ENCODE results near the gene PDE7B.
"Not testable (repeated sequence)": the region's sequence is repeated elsewhere in the genome, so short reads cannot be mapped to it uniquely, and the experiment has no call there.

Gene PDE7B

GRCh38 chr6:136213012-136213539 lies 361.6 kb downstream of the PDE7B start:
- TF ChIP-seq CTCF (conservative IDR thresholded peaks at IDR 0.05; ENCODE audit: low read depth, low read length): no peak
- no peak overlapping the region for H3K4me2 ChIP-seq
- peaks cover 9% of the 10 kb centered on the region for H3K4me1 ChIP-seq (ENCODE audit: low read depth, poor library complexity, severe bottlenecking)
- H4K20me1 ChIP-seq (ENCODE audit: insufficient read depth): no peaks in the 10 kb centered on the region
- no peak overlapping the region for H2AFZ ChIP-seq (ENCODE audit: low read depth)
- H3K27ac ChIP-seq: no peak overlapping the region
- no peaks in the 10 kb centered on the region for H3K36me3 ChIP-seq (ENCODE audit: insufficient read depth)
- no peak overlapping the region for H3K9ac ChIP-seq
- H3K79me2 ChIP-seq (ENCODE audit: insufficient read depth, low read depth): no peaks in the 10 kb centered on the region
- no peaks in the 10 kb centered on the region for H3K27me3 ChIP-seq (ENCODE audit: insufficient read depth, low read depth)
- H3K4me3 ChIP-seq (IDR thresholded peaks at IDR 0.05; ENCODE audit: insufficient read depth, low read depth, low read length): no peak overlapping the region

- H3K27me3 ChIP-seq (ENCODE audit: insufficient read depth, low read depth): no peaks in the 10 kb centered on the region
- H3K4me1 ChIP-seq (ENCODE audit: low read depth, poor library complexity, severe bottlenecking): peaks cover 9% of the 10 kb centered on the region
- H3K9ac ChIP-seq: no peak overlapping the region
- H3K36me3 ChIP-seq (ENCODE audit: insufficient read depth): no peaks in the 10 kb centered on the region
- H3K79me2 ChIP-seq (ENCODE audit: insufficient read depth, low read depth): no peaks in the 10 kb centered on the region
- TF ChIP-seq CTCF (conservative IDR thresholded peaks at IDR 0.05; ENCODE audit: low read depth, low read length): no peak
- H2AFZ ChIP-seq (ENCODE audit: low read depth): no peak overlapping the region
- H3K27ac ChIP-seq: no peak overlapping the region
- H3K4me2 ChIP-seq: no peak overlapping the region
- H3K4me3 ChIP-seq (IDR thresholded peaks at IDR 0.05; ENCODE audit: insufficient read depth, low read depth, low read length): no peak overlapping the region
- H4K20me1 ChIP-seq (ENCODE audit: insufficient read depth): no peaks in the 10 kb centered on the region
Measured at GRCh38 chr6:136213853-136214252, 362.4 kb downstream of the PDE7B start.

- H3K4me3 ChIP-seq (IDR thresholded peaks at IDR 0.05; ENCODE audit: insufficient read depth, low read depth, low read length): no peak overlapping the region
- H4K20me1 ChIP-seq (ENCODE audit: insufficient read depth): no peaks in the 10 kb centered on the region
- no peak for TF ChIP-seq CTCF (conservative IDR thresholded peaks at IDR 0.05; ENCODE audit: low read depth, low read length)
- no peaks in the 10 kb centered on the region for H3K36me3 ChIP-seq (ENCODE audit: insufficient read depth)
- peaks cover 9% of the 10 kb centered on the region for H3K4me1 ChIP-seq (ENCODE audit: low read depth, poor library complexity, severe bottlenecking)
- no peak overlapping the region for H3K9ac ChIP-seq
- no peaks in the 10 kb centered on the region for H3K27me3 ChIP-seq (ENCODE audit: insufficient read depth, low read depth)
- H2AFZ ChIP-seq (ENCODE audit: low read depth): no peak overlapping the region
- H3K4me2 ChIP-seq: no peak overlapping the region
- H3K27ac ChIP-seq: no peak overlapping the region
- H3K79me2 ChIP-seq (ENCODE audit: insufficient read depth, low read depth): no peaks in the 10 kb centered on the region
Measured at GRCh38 chr6:136216503-136217401, 365.3 kb downstream of the PDE7B start.

- H3K27ac ChIP-seq; H3K36me3 ChIP-seq (ENCODE audit: insufficient read depth); H3K4me1 ChIP-seq (ENCODE audit: low read depth, poor library complexity, severe bottlenecking); H3K4me2 ChIP-seq; H3K79me2 ChIP-seq (ENCODE audit: insufficient read depth, low read depth); H4K20me1 ChIP-seq (ENCODE audit: insufficient read depth); H2AFZ ChIP-seq (ENCODE audit: low read depth); H3K4me3 ChIP-seq (IDR thresholded peaks at IDR 0.05; ENCODE audit: insufficient read depth, low read depth, low read length); H3K27me3 ChIP-seq (ENCODE audit: insufficient read depth, low read depth); H3K9ac ChIP-seq: not testable (repeated sequence)
Measured at GRCh38 chr6:136224974-136225373, 373.5 kb downstream of the PDE7B start.

GRCh38 chr6:136225496-136225895 lies 374.0 kb downstream of the PDE7B start:
- Histone ChIP-seq H3K4me1 (ENCODE audit: low read depth, poor library complexity, severe bottlenecking) (no peaks in the 10 kb centered on the region), H3K36me3 (ENCODE audit: insufficient read depth) (no peaks in the 10 kb centered on the region), H3K9ac (no peak overlapping the region), H3K4me2 (no peak overlapping the region), H2AFZ (ENCODE audit: low read depth) (no peak overlapping the region), H3K4me3 (IDR thresholded peaks at IDR 0.05; ENCODE audit: insufficient read depth, low read depth, low read length) (no peak overlapping the region), H3K79me2 (ENCODE audit: insufficient read depth, low read depth) (no peaks in the 10 kb centered on the region), H3K27me3 (ENCODE audit: insufficient read depth, low read depth) (no peaks in the 10 kb centered on the region), H3K27ac (no peak overlapping the region), H4K20me1 (ENCODE audit: insufficient read depth) (no peaks in the 10 kb centered on the region)
- TF ChIP-seq CTCF (conservative IDR thresholded peaks at IDR 0.05; ENCODE audit: low read depth, low read length): no peak
